Neural progenitor cell (in vitro differentiated cells): Measurements from ENCODE around the gene UTP14A.

Source experiments
- CTCF ChIP-seq: fragments of 200-600 bp; sonication (generic); IDR thresholded peaks from 2 replicates; pipeline ENCODE4 v1.5.1; 2017; ENCODE audit warnings: antibody characterized with exemption, mild to moderate bottlenecking
- EZH2 ChIP-seq: fragments of 200-600 bp; sonication (generic); IDR thresholded peaks from 2 replicates; pipeline ENCODE4 v1.6.1; 2017; ENCODE audit warnings: antibody characterized with exemption, mild to moderate bottlenecking, moderate library complexity

GRCh38 chrX:129955682-129956081 is 49.7 kb downstream of the UTP14A start:
- TF ChIP-seq CTCF: no peak
- no peak for TF ChIP-seq EZH2
